Mucosa of descending colon (tissue), 3 donors: ENCODE data around the gene HSPA2. TPM values are rescaled to one million over a fixed set of nuclear protein-coding genes. Genes with fewer than 3 reads are reported as not detected.
"Not testable (repeated sequence)": the region's sequence is repeated elsewhere in the genome, so short reads cannot be mapped to it uniquely, and the experiment has no call there.

Experiments
- ATAC-seq: fragments of 200-7000 bp; cut with Tn5 transposase; one replicate; pipeline ENCODE4 v1.9.1; 2020; ENCODE audit warnings: mild to moderate bottlenecking, moderate library complexity
- DNase-seq, 3 donors: peaks; one replicate each; pipeline ENCODE4 v3.0.0-alpha.2; 2020
- H3K36me3 ChIP-seq: fragments of 200-600 bp; one replicate; pipeline ENCODE4 v1.8.0; 2021; ENCODE audit warnings: low read depth, mild to moderate bottlenecking
- H3K4me1 ChIP-seq: fragments of 200-600 bp; one replicate; pipeline ENCODE4 v1.8.0; 2021; ENCODE audit warnings: low read depth, mild to moderate bottlenecking
- H3K4me3 ChIP-seq: fragments of 200-600 bp; one replicate; pipeline ENCODE4 v1.8.0; 2021; ENCODE audit warnings: mild to moderate bottlenecking
- H3K9me3 ChIP-seq: fragments of 200-600 bp; one replicate; pipeline ENCODE4 v1.8.0; 2021; ENCODE audit warnings: mild to moderate bottlenecking
- CTCF ChIP-seq: fragments of 200-600 bp; IDR thresholded peaks from one replicate; pipeline ENCODE4 v1.8.0; 2022; ENCODE audit warnings: antibody characterized with exemption, mild to moderate bottlenecking
- intact Hi-C, 2 donors: fragments of 100-400 bp; cut with DNase I in 1 of 2; cut with micrococcal nuclease in 1 of 2; formaldehyde crosslinking; loops; one replicate each; pipeline versions ENCODE4 v1.11.0 to v1.11.1; 2022; cut with DNase I, micrococcal nuclease
- total RNA-seq, 3 donors: library from RNA; stranded (reverse); fragmentation: NEBNext Ultra II Directional in 2 of 3; extraction: Animal tissue kit (Norgen Biotek cat#: 25700) in 2 of 3; gene quantifications; one replicate each; pipeline versions ENCODE4 v1.2.1 to v1.2.4, GENCODE V29; 2021 to 2023
- donor health status: DM: no; HTN: no; CAD: no; lungs with moderate emphysema.
- donor health status: DM: no; HTN: no; CAD: no.
- donor health status: DM: no; HTN: yes; CAD: no.

The HSPA2 gene
- total RNA-seq, 3 donors from 2014 or later: 28.3 to 99.5 (median 58.2) TPM

- intact Hi-C loops: no loop called here
- Histone ChIP-seq H3K36me3 (no peaks in the 10 kb centered on the region), H3K9me3 (no peaks in the 10 kb centered on the region), H3K4me3 (no peak overlapping the region), H3K4me1 (no peaks in the 10 kb centered on the region)
- no peak for TF ChIP-seq CTCF
- DNase-seq (no peak), ATAC-seq (peak; percentile 49)
These were observed 28.6 kb downstream of the HSPA2 start for GRCh38 chr14:64569138-64569631.

DNA sequence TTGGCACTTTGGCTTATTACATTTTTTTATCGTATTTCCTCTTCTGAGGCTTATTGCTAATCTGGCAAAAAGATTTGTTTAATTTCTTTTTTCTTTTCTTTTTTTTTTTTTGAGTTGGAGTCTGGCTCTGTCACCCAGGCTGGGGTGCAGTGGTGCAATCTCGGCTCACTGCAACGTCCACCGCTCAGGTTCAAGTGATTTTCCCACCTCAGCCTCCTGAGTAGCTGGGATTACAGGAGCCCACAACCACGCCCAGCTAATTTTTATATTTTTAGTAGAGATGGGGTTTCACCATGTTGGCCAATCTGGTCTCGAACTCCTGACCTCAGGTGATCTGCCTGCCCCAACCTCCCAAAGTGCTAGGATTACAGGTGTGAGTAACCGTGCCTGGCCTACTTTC lies 29.1 kb downstream of the HSPA2 start:
- H3K36me3 ChIP-seq, ATAC-seq, H3K4me3 ChIP-seq, intact Hi-C loops, DNase-seq, H3K9me3 ChIP-seq, H3K4me1 ChIP-seq: not testable (repeated sequence)

DNA sequence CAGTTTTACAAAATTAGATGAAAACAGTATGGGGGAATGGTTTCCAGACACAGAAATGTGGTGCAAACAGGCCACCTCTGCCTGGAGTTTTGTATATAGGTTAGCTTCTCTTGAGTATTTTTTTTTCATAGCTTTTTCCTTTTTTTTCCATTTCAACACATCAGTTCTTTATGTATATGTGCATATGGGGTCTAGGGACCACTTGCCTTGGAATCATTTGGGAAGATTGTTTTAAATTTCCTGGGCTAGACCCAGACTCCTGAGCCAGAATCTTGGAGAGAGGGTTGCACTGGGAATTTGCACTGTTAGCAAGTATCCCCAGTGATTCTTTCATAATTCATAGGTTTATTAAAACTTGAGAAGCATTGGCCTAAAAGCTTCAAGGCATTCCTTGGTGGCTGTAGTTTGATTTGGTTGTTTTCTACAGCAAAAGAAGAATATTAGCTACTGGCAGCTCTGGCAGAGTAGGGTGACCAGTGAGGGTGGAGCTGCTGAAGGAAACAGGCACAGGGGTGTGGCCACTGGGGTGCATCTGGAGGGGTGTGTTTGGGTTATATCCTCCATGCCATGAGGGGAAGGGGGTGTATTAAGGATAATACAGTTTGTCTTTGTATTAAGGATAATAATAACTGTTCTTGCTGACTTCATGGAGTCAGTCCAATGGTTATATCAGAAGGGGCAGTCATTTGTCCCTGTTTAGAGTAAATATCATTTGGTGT lies 32.0 kb downstream of the HSPA2 start:
- intact Hi-C loops: no loop called here
- H3K4me3 ChIP-seq: no peak overlapping the region
- no peak for DNase-seq

DNA sequence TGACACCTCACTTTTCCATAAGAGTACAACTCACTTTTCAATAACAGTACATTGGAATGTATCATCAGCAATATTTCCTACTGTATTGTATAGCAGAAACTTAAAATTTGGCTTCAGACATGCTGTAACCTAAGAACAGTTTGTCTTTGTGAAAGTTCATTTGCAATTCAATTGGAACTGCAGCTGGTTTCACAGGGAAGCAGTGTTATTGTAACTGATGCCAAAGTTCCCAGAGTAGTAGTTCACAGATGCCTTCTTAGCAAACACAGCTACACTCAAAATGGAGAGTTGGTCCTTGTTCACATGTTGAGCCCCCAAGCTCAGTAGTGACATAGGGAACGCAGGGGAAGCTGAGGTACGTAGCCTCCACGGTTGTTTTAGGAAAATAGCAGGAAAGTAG lies 32.6 kb downstream of the HSPA2 start:
- no peak for ATAC-seq

More for the DNA sequence above, 32.0 kb downstream of the HSPA2 start:
- TF ChIP-seq CTCF: no peak
- no peaks in the 10 kb centered on the region for H3K9me3 ChIP-seq
- H3K4me1 ChIP-seq: no peaks in the 10 kb centered on the region
- no peaks in the 10 kb centered on the region for H3K36me3 ChIP-seq
- peak; percentile 44 for ATAC-seq

DNA sequence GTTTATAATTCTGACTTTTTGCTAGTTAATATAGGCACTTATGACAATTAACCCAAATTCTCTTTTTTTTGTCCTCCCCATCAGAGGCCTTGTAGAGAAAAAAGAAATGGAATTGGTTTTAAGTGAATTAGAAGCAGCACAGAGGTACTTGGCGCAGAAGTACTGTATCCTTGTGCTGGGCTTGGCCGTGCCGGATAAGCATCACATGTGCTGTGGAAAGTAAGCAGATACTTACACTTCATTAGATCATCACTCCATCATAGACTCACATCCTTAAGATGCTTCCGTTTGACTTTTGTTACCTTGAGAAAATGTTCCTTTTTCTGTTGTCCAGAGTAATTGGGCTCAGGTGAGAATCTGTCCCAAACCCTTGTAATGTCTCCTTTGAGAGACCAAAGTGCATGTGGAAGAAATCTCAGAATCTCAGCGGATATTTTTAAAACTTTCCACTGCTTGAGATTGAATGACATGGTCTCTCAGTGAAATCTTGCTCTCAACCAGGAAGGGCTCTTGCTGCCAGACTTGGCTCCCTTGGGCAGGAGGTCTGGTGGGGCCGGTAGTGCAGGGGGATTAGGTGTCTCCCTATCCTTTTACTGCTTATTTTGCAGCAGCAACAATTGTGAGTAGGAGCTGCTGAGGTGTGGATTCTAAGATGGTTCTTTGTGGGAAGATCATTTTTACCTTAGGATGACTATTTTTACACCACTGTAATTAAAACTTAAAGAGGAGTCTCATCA lies 34.0 kb downstream of the HSPA2 start:
- TF ChIP-seq CTCF: no peak
- ATAC-seq: no peak
- intact Hi-C loops: no loop called here

More for the DNA sequence above, 32.6 kb downstream of the HSPA2 start:
- Histone ChIP-seq H3K36me3 (no peaks in the 10 kb centered on the region), H3K9me3 (no peaks in the 10 kb centered on the region), H3K4me3 (no peak overlapping the region), H3K4me1 (no peaks in the 10 kb centered on the region)
- no peak for DNase-seq
- intact Hi-C loops: no loop called here
- TF ChIP-seq CTCF: no peak

GRCh38 chr14:64577211-64577610 lies 36.7 kb downstream of the HSPA2 start:
- no peak for TF ChIP-seq CTCF
- Histone ChIP-seq H3K4me3 (no peak overlapping the region), H3K9me3 (no peaks in the 10 kb centered on the region), H3K4me1 (no peaks in the 10 kb centered on the region), H3K36me3 (no peaks in the 10 kb centered on the region)
- intact Hi-C loops: no loop called here
- DNase-seq (no peak), ATAC-seq (no peak)

More for the DNA sequence above, 34.0 kb downstream of the HSPA2 start:
- H3K4me1 ChIP-seq: no peaks in the 10 kb centered on the region
- no peaks in the 10 kb centered on the region for H3K9me3 ChIP-seq
- no peaks in the 10 kb centered on the region for H3K36me3 ChIP-seq
- DNase-seq: no peak
- no peak overlapping the region for H3K4me3 ChIP-seq
